HUDEP-2 (cell line): ENCODE results near the gene ANAPC16.

Experiments
- DNase-seq, 76 experiments: peaks; one replicate each; lab custom pipeline; 2025; ENCODE audit not compliant: unreplicated experiment in 76 of 76; lab: John Stamatoyannopoulos, UW

ANAPC16 gene

GRCh38 chr10:72215611-72216549, at the start of gene ANAPC16, which contains the start of gene ASCC1:
Gene ANAPC16 (plus strand): TSS chr10:72216012. CDS start chr10:72223915, 7,903 bp downstream.
Gene ASCC1 (minus strand): TSS chr10:72216276. CDS start chr10:72213298, 2,978 bp downstream.
- DNase-seq: peak in 74 of 76 experiments; percentile 51 to 96 (median 85)

- DNase-seq: no peak
Measured at GRCh38 chr10:72167118-72167517, 48.7 kb upstream of the ANAPC16 start.

- DNase-seq: no peak
Measured at GRCh38 chr10:72170263-72170662, 45.5 kb upstream of the ANAPC16 start.

GRCh38 chr10:72170733-72171132, 45.1 kb upstream of the ANAPC16 start:
- DNase-seq: no peak

- no peak for DNase-seq
Measured at GRCh38 chr10:72171175-72171630, 44.6 kb upstream of the ANAPC16 start.

GRCh38 chr10:72173262-72173618, 42.6 kb upstream of the ANAPC16 start:
- DNase-seq: no peak

- no peak for DNase-seq
Measured at GRCh38 chr10:72173619-72174296, 42.1 kb upstream of the ANAPC16 start.

GRCh38 chr10:72174297-72174662, 41.5 kb upstream of the ANAPC16 start:
- DNase-seq: no peak

GRCh38 chr10:72175149-72175548, 40.7 kb upstream of the ANAPC16 start:
- no peak for DNase-seq

GRCh38 chr10:72176701-72177100, 39.1 kb upstream of the ANAPC16 start:
- peak in 25 of 76 experiments; percentile 2 to 49 (median 21) for DNase-seq

GRCh38 chr10:72177454-72177853, 38.4 kb upstream of the ANAPC16 start:
- DNase-seq: no peak

- no peak for DNase-seq
Measured at GRCh38 chr10:72184156-72184555, 31.7 kb upstream of the ANAPC16 start.

GRCh38 chr10:72186258-72186981, 29.4 kb upstream of the ANAPC16 start:
- DNase-seq: no peak

GRCh38 chr10:72186982-72187330, 28.9 kb upstream of the ANAPC16 start:
- DNase-seq: no peak

GRCh38 chr10:72194949-72195348, 20.9 kb upstream of the ANAPC16 start:
- DNase-seq: no peak

- DNase-seq: no peak
Measured at GRCh38 chr10:72200883-72201282, 14.9 kb upstream of the ANAPC16 start.

- no peak for DNase-seq
Measured at GRCh38 chr10:72201293-72201692, 14.5 kb upstream of the ANAPC16 start.

- no peak for DNase-seq
Measured at GRCh38 chr10:72204296-72204695, 11.5 kb upstream of the ANAPC16 start.

- no peak for DNase-seq
Measured at GRCh38 chr10:72204724-72205123, 11.1 kb upstream of the ANAPC16 start.

- no peak for DNase-seq
Measured at GRCh38 chr10:72206511-72207229, 9.1 kb upstream of the ANAPC16 start.
